Upper lobe of right lung (tissue), 1 donor: ENCODE data around the gene CASP9. TPM values are rescaled to one million over a fixed set of nuclear protein-coding genes. Genes with fewer than 3 reads are reported as not detected.
"Not testable (repeated sequence)": the region's sequence is repeated elsewhere in the genome, so short reads cannot be mapped to it uniquely, and the experiment has no call there.

Experiments
- ATAC-seq: fragments of 200-7000 bp; cut with Tn5 transposase; one replicate; pipeline ENCODE4 v1.9.1; 2020; ENCODE audit warnings: mild to moderate bottlenecking, moderate library complexity
- DNase-seq: peaks from one replicate; pipeline ENCODE4 v3.0.0-alpha.2; 2020
- H3K27ac ChIP-seq: fragments of 200-600 bp; one replicate; pipeline ENCODE4 v1.8.0; 2022
- H3K27me3 ChIP-seq: fragments of 200-600 bp; one replicate; pipeline ENCODE4 v1.8.0; 2022; ENCODE audit warnings: mild to moderate bottlenecking
- H3K36me3 ChIP-seq: fragments of 200-600 bp; one replicate; pipeline ENCODE4 v1.8.0; 2022
- H3K4me1 ChIP-seq: fragments of 200-600 bp; one replicate; pipeline ENCODE4 v1.8.0; 2022
- H3K4me3 ChIP-seq: fragments of 200-600 bp; one replicate; pipeline ENCODE4 v1.8.0; 2022; ENCODE audit warnings: mild to moderate bottlenecking
- H3K9me3 ChIP-seq: fragments of 200-600 bp; one replicate; pipeline ENCODE4 v1.8.0; 2022
- CTCF ChIP-seq: fragments of 200-600 bp; IDR thresholded peaks from one replicate; pipeline ENCODE4 v1.8.0; 2022; ENCODE audit warnings: antibody characterized with exemption
- intact Hi-C: fragments of 100-400 bp; cut with DNase I; formaldehyde crosslinking; loops from one replicate; pipeline ENCODE4 v1.11.0; 2022
- total RNA-seq: library from RNA; stranded (reverse); fragmentation: NEBNext Ultra II Directional; extraction: Animal tissue kit (Norgen Biotek cat#: 25700); gene quantifications from one replicate; pipeline ENCODE4 v1.2.1, GENCODE V29; 2021
- donor health status: DM: no; HTN: yes; CAD: no; lungs with severe emphysema.

The CASP9 gene
- total RNA-seq, 1 donor from 2014 or later, result 11.7 TPM

- DNase-seq, result no peak
- Histone ChIP-seq H3K4me1 (peaks cover 19% of the 10 kb centered on the region), H3K36me3 (no peaks in the 10 kb centered on the region), H3K27ac (no peak overlapping the region), H3K9me3 (no peaks in the 10 kb centered on the region), H3K4me3 (no peak overlapping the region), H3K27me3 (no peaks in the 10 kb centered on the region)
- no peak for TF ChIP-seq CTCF
- peak; percentile 49 for ATAC-seq
- intact Hi-C loops, result no loop called here
Observed at GRCh38 chr1:15459771-15460707, 64.0 kb downstream of the CASP9 start.

GRCh38 chr1:15458388-15458787 is 65.6 kb downstream of the CASP9 start:
- ATAC-seq, H3K36me3 ChIP-seq, H3K4me1 ChIP-seq, H3K9me3 ChIP-seq, DNase-seq, H3K27me3 ChIP-seq, H3K27ac ChIP-seq, H3K4me3 ChIP-seq, intact Hi-C loops: not testable (repeated sequence)

GRCh38 chr1:15457585-15457984 is 66.4 kb downstream of the CASP9 start:
- intact Hi-C loops, result no loop called here
- DNase-seq (no peak), ATAC-seq (no peak)
- H3K36me3 ChIP-seq, result no peaks in the 10 kb centered on the region
- no peak for TF ChIP-seq CTCF
- H3K4me1 ChIP-seq, result peaks cover 5% of the 10 kb centered on the region
- H3K9me3 ChIP-seq, result no peaks in the 10 kb centered on the region
- H3K27me3 ChIP-seq, result no peaks in the 10 kb centered on the region
- H3K27ac ChIP-seq, result no peak overlapping the region
- no peak overlapping the region for H3K4me3 ChIP-seq

GRCh38 chr1:15456313-15456954 is 67.6 kb downstream of the CASP9 start, which contains the start of gene CELA2A:
Gene CELA2A (plus strand): TSS chr1:15456732. CDS start chr1:15456754, 22 bp downstream.
- H3K9me3 ChIP-seq, result no peaks in the 10 kb centered on the region
- ATAC-seq (no peak), DNase-seq (no peak)
- no peaks in the 10 kb centered on the region for H3K36me3 ChIP-seq
- no peak within 1 kb of the TSS for H3K4me3 ChIP-seq
- H3K4me1 ChIP-seq, result peaks cover 5% of the 10 kb centered on the region
- intact Hi-C loops, result no loop called here
- TF ChIP-seq CTCF, result no peak
- H3K27me3 ChIP-seq, result no peaks in the 10 kb centered on the region
- H3K27ac ChIP-seq, result no peak within 1 kb of the TSS

DNA sequence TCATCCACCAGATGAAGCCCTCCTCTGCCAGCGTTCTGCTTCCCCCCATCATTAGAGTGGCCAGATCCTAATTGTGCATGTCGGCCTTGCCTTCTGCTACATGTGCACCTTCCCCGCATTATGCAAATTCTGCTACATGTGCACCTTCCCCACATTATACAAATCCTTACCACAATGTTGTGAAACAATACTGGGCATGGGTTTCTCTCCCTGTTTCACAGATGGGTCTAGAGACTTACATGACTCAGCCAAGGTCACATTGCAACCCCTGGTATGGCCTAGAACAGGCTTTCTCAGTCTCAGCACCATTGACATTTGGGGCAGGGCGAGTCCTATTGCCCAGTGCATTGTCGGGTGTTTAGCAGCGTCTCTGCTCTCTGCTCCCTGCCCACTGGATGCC is 68.5 kb downstream of the CASP9 start:
- intact Hi-C loops, result no loop called here
- ATAC-seq (peak; percentile 64), DNase-seq (no peak)
- no peaks in the 10 kb centered on the region for H3K36me3 ChIP-seq
- H3K27me3 ChIP-seq, result no peaks in the 10 kb centered on the region
- H3K4me1 ChIP-seq, result peaks cover 5% of the 10 kb centered on the region
- no peak overlapping the region for H3K4me3 ChIP-seq
- H3K27ac ChIP-seq, result no peak overlapping the region
- H3K9me3 ChIP-seq, result no peaks in the 10 kb centered on the region
- no peak for TF ChIP-seq CTCF

GRCh38 chr1:15454256-15454655 is 69.8 kb downstream of the CASP9 start:
- DNase-seq, result no peak
- no peak for ATAC-seq
- H3K4me1 ChIP-seq, result no peaks in the 10 kb centered on the region
- no peaks in the 10 kb centered on the region for H3K27me3 ChIP-seq
- no peak overlapping the region for H3K4me3 ChIP-seq
- H3K36me3 ChIP-seq, result no peaks in the 10 kb centered on the region
- no peak overlapping the region for H3K27ac ChIP-seq
- no peak for TF ChIP-seq CTCF
- no peaks in the 10 kb centered on the region for H3K9me3 ChIP-seq
- intact Hi-C loops, result no loop called here
